ENCODE measurements around the gene PPIE. TPM values are rescaled to one million over a fixed set of nuclear protein-coding genes. Genes with fewer than 3 reads are reported as not detected.

PPIE gene
- total RNA-seq, 1 experiment from 2014 or later = 80.7 TPM

DNA sequence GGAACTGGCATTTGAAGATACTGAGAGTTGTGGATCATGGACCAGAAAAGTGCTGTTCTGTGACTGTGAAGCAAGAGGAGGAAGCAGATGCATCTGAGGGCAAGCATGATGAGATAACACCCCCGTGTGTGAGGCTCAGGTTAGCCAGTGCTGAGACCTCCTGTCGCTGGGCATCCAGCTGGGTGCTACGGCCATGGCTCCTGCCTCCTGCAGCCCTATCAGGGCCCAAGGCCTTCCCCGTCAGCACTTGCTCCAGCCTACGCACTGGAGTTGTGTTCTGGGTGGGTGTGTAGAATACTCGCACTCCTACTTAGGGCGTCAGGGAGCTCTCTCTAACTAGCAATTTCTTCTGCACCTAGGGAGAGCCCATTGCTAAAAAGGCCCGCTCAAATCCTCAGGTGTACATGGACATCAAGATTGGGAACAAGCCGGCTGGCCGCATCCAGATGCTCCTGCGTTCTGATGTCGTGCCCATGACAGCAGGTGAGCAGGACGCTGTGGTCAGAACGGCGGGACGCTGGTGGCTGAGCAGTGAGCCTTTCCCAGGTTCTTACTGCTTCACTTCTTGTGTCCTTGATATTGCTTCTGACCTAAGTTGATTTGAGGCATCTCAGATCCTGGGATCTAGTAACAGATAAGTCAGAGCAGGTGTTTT lies 6.5 kb downstream of the PPIE start:
- Histone ChIP-seq H3K9me3 (no peaks in the 10 kb centered on the region), H3K4me3 (no peak overlapping the region), H3K36me3 (peaks cover 77% of the 10 kb centered on the region), H3K27me3 (no peaks in the 10 kb centered on the region)
- no peak for DNase-seq

DNA sequence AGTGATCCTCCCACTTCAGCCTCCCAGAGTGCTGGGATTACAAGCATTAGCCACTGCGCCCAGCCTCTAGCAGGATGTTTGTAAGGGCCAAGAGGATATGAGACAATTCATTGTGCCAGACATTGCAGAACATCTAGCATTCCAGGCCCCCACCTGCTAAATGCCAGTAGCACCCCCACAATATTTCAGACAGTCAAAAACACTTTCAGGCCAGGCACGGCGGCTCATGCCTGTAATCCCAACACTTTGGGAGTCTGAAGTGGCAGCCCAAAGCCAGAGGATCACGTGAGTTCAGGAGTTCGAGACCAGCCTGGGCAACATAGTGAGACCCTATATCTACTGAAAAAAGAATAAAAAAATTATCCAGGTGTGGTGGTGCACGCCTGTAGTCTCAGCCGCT lies 12.9 kb downstream of the PPIE start:
- H3K9me3 ChIP-seq = no peaks in the 10 kb centered on the region
- no peak for DNase-seq
- H3K36me3 ChIP-seq = peaks cover 73% of the 10 kb centered on the region
- no peak overlapping the region for H3K4me3 ChIP-seq
- H3K27me3 ChIP-seq = no peaks in the 10 kb centered on the region

DNA sequence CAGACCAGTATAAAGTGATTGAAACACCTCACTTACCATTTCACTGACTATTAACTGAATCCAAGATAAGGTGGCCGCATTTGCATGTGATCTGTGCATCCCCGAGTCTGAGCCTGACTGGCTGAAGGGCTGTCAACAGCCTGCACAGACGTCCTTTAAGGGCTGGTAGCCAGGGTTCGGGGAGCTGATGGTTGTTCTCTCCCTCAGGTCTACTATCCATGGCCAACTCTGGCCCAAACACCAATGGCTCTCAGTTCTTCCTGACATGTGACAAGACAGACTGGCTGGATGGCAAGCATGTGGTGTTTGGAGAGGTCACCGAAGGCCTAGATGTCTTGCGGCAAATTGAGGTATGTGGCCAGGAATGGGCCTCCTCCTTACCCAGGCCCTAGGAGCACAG lies 14.0 kb downstream of the PPIE start:
- Histone ChIP-seq H3K9me3 (no peaks in the 10 kb centered on the region), H3K27me3 (no peaks in the 10 kb centered on the region), H3K4me3 (no peak overlapping the region), H3K36me3 (peaks cover 72% of the 10 kb centered on the region)
- no peak for DNase-seq

DNA sequence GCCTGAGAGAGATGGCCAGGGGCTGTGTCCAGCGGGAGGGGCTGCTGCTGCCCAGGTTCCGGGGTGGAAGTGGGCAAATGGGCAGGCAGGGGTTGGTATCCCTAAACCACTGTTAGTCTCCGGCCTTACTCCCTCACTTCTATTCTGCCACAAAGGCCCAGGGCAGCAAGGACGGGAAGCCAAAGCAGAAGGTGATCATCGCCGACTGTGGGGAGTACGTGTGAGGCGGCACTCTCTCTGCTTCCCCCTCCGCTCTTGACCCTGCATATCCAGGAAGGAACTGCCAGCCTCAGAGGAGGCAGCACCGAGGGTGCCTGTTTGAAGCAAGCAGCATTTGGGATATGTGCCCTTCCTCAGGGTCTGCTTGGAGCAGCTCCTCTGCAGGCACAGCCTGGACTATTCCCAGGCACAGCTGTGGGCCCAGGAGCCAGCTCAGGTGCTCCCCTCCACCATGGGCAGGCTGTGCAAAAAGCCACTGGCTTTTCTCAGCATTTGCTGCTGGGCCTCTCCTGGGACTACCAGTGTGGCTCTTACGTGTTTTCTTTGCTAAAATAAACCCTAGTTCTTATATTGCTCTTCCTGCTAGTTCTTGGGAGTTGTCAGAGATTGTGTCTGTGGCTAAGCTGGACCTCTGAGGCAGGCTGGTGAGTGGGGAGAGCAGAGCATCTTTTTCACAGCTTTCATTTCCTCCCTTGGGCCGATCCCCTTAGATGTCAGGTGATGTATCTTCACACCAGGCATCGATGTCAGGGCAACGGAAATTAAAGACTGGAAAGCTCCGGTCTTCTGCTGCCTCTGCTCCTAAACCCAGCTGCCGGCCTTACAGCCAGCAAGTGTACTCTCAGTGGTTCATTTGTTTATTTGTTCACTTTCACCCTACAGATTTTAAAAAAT lies 14.7 kb downstream of the PPIE start:
- Histone ChIP-seq H3K36me3 (peaks cover 65% of the 10 kb centered on the region), H3K9me3 (no peaks in the 10 kb centered on the region), H3K27me3 (no peaks in the 10 kb centered on the region), H3K4me3 (no peak overlapping the region)
- peak; percentile 72 for DNase-seq

DNA sequence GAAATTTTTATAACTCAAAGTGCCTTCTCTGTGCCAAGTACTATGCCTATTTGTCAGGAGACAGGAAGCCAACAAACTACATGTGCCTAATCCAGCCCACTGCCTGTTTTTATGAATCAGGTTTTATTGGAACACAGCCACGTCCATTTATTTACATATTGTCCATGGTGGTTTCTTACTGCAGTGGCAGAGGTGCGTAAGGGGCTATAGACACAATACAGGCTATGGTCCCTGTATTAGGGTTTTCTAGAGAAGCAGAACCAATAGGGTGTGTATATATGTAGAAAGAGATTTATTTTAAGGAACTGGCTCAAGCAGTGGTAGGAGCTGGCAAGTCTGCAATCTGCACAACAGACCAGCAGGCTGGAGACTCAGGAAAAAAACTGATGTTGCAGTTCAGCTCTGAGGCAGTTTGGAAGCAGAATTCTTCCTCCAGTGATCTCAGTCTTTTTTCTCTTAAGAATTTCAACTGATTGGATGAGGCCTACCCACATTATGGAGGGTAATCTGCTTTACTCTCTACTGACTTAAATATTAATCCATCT lies 15.4 kb downstream of the PPIE start:
- H3K36me3 ChIP-seq = peaks cover 64% of the 10 kb centered on the region
- DNase-seq = no peak
- H3K27me3 ChIP-seq = no peaks in the 10 kb centered on the region
- H3K4me3 ChIP-seq = no peak overlapping the region
- H3K9me3 ChIP-seq = no peaks in the 10 kb centered on the region

DNA sequence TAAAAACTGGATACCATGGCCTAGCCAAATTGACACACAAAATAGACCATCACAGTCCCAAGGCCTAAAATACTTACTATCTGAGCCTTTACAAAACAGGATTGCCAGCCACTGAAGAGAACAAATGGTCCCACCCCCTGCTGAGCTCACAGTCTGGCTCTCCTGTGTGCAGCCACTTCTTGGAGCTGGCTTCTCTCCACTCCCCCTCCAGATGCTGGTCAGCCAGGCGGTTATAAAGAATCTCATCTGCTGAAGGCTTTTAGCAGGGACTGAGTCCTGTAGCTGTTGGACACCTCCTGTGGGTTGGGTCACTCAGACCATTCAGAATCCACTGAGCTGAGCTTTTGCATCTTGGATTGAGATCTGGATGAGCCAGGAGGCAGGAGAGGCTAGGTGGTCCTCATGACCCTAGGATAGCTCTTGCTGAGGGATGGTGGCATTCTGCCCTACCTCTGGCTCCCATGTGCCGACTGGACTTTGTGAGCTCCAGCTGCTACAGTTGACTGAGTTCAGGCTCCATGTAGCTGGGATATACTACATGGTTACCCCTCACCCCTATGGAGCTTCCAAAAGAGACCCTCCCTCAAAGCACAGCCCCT lies 16.3 kb downstream of the PPIE start:
- H3K36me3 ChIP-seq = peaks cover 57% of the 10 kb centered on the region
- H3K4me3 ChIP-seq = no peak overlapping the region
- DNase-seq = peak; percentile 38
- no peaks in the 10 kb centered on the region for H3K27me3 ChIP-seq
- H3K9me3 ChIP-seq = no peaks in the 10 kb centered on the region

DNA sequence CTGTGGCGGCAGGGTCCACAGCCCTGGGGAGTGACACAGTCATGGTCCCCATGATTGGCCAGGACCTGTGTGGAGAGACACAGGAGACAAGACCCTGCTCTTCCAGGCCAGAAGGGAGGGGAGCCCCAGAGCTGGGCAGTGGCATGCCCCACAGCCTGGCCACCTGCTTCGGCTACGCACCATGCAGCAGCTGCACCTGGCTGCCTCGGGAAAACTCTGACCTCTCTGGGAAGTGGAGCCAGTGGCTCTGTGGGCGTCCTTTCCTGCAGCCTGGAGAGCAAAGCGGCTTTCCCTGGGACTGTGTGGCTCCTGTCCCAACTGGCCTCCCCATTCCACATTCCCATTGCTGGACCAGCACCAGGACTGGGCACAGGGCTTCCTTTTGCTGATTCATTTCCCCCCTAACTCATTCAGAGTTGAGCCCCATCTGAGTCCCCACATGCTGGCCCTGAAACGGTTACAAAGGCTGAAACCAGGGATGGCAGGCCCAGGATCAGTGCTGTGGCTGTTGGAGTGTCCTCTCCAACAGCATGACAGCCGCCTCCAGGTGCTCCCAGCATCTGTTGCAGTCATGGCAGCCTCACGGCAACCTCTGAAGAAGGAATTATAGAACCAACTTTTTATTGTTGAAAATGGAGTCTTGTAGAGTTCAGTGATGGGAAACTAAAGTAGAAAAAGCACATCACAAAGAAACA lies 17.4 kb downstream of the PPIE start:
- peaks cover 47% of the 10 kb centered on the region for H3K36me3 ChIP-seq
- H3K27me3 ChIP-seq = no peaks in the 10 kb centered on the region
- H3K4me3 ChIP-seq = no peak overlapping the region
- H3K9me3 ChIP-seq = no peaks in the 10 kb centered on the region
- no peak for DNase-seq

DNA sequence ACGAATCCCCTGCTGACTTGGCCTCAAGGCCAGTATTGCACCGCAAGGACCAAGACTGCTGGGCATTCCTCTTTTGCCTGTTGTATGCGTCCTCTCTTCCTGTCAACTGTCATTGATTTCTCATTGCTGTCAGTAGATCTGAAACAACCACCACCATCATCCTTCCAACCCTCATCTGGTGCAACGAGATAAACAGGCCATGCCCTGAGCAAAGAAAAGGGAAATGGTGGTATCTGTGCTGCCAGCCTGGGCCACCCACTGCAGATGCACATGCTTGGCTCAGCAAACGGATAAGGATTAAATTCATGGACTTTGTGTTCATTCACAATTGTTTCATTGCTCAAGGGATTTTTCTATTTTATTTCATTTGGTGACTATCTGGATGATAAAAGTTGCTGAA lies 18.8 kb downstream of the PPIE start:
- Histone ChIP-seq H3K36me3 (peaks cover 33% of the 10 kb centered on the region), H3K4me3 (no peak overlapping the region), H3K9me3 (no peaks in the 10 kb centered on the region), H3K27me3 (no peaks in the 10 kb centered on the region)
- DNase-seq = no peak

DNA sequence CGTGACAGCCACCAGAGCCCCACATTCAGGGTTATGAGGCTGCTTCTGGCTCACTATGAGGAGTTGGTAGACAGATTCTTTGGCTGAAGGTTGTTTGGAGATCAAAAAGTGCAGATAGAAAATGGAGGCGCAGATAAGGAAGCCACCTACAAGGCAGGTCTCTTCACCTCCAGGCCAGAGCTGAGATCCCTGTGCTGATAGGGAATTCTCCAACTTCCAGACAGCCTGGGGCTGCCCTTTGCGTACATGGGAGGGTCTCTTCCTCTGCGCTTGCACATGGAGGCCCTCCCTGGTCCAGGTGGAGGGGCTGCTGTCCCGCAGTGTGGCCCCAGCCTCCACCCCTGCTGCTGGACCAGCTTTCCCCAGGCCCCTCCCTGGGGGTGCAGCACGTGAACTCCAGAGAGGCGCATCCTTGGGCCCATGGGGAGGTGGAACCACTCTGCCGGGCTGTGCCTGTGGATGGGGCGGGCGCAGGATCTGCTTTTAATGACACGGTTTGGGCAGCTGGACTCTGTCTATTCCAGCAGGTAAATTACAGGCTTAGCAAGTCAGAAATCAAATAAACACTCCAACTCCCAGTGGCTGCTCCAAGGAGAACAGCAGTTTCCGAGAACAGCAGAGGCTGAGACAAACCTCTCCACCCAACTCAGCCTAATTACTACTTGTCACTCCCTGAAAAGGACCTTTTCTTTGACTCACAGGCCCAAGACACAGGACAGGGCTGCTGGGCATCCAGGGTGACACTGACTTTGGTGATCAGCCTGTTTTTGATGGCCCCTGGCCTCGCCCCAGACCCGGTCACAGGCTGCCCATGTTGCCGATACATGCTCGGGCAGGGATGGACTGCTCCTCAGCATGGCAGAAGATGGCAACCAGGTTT lies 20.1 kb downstream of the PPIE start:
- peaks cover 21% of the 10 kb centered on the region for H3K36me3 ChIP-seq
- H3K27me3 ChIP-seq = no peaks in the 10 kb centered on the region
- no peak overlapping the region for H3K4me3 ChIP-seq
- H3K9me3 ChIP-seq = no peaks in the 10 kb centered on the region
- no peak for DNase-seq

DNA sequence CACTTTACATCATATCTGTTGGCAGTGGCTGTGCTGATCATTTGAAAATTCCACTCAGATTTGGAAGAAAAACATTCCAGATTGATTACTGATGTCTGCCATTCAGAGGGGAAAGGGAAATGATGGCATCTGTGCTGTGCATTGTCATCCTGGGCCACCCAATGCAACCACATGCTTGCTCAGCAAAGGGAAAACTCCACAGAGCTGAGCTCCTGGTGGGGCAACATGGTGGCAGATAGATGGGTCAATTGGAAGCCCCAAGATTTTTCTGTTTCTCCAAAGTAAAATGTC lies 20.7 kb downstream of the PPIE start:
- no peaks in the 10 kb centered on the region for H3K27me3 ChIP-seq
- H3K36me3 ChIP-seq = peaks cover 21% of the 10 kb centered on the region
- no peak for DNase-seq
- H3K4me3 ChIP-seq = no peak overlapping the region
- no peaks in the 10 kb centered on the region for H3K9me3 ChIP-seq

DNA sequence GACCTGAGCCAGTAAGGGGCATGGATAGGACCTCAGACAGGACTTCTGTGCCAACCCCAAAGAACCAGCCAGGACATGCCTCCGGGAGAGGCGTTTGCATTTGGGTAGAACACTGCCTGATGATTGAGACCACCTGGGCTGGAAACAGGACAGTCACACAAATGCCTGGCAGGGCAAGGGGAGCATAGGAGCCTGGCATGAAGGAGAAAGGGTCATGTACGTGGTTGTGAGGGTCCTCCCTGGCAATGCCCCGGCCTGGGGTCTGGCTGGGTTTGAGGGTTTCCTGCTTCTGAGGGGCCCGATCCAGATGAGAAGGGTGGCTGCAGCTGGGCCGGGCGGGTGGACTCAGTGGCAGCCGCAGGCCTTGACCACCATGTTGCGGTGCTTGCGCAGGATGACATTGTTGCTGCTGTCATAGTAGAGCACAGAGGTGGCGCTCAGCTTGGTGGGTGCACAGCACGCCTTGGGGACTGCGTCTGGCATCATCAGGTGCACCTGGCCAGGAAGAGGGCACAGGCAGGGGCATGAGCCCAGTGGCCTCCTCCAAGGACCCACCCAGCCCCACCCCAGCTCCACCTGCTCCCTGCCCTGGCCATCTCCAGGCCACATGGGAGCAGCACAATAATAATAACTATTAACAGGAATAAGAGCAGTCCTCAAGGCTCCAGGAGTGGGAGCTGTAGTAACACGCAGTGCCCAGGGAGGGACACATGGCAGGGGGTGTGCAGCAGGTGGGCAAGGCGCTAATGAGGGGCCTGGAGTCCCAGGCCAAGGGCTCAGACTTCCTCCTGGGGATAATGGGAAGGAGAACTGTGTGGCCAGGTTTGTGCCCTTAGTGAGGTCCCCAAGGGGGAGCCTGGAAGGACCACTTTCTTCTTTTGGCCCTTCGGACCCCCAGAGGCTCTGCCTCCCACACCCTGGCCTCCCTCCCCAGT lies 21.7 kb downstream of the PPIE start:
- Histone ChIP-seq H3K4me3 (no peak overlapping the region), H3K27me3 (no peaks in the 10 kb centered on the region), H3K36me3 (peaks cover 11% of the 10 kb centered on the region), H3K9me3 (no peaks in the 10 kb centered on the region)
- no peak for DNase-seq

DNA sequence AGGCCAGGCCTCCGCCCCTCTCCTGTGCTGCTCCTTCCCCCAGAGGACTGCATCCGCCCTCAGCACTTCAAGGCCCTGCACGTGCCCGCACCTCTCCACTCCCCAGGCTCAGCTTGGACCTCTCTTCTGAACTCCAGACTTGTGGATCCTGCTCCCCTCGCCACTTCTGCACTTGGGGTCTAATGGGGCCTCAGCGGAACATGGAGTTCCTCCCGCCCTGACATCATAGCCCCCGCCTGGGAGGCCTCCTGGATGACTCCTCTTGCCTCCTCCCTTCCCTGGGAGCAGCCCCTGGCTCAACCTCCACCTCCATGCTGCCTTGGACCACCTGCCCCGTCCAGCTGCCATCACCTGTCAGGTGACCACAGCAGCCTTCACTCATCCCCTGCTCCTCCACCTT lies 22.3 kb downstream of the PPIE start:
- H3K27me3 ChIP-seq = no peaks in the 10 kb centered on the region
- DNase-seq = no peak
- H3K36me3 ChIP-seq = peaks cover 4% of the 10 kb centered on the region
- no peaks in the 10 kb centered on the region for H3K9me3 ChIP-seq
- H3K4me3 ChIP-seq = no peak overlapping the region

DNA sequence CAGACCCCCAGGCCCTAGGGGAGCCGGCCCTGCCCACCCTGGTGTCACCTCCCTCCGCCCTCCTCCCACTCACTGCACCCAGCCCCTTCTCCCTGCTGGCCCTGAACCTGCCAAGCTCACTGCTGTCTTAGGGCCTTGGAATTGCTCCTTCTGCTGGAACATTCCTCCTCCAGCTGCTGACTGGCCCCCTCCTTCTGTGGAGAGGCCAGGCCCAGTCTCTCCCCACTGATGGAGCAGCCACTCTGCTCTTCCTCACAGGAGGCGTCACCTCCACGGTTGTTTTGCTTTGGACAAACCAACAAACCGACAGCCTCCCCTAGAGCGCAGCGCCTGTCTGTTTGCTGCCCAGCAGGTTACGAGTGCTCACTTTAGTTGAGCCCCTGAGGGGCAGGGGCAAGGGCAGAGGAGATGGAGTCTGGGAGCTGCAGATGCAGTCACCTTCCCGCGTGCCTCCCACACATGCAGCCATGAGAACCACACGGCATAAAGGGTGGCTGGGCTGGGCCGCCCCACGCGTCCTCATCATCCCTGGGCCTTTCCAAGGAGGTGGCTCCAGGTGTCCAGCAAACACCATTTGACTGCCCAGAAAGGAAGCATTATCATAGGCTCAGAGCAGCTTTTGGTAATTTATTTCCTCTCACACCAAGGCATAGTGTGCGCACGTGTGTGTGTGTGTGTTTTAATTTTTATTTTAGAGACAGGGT lies 23.0 kb downstream of the PPIE start:
- H3K4me3 ChIP-seq = no peak overlapping the region
- H3K27me3 ChIP-seq = no peaks in the 10 kb centered on the region
- no peaks in the 10 kb centered on the region for H3K9me3 ChIP-seq
- no peak for DNase-seq
- peaks cover 1% of the 10 kb centered on the region for H3K36me3 ChIP-seq

DNA sequence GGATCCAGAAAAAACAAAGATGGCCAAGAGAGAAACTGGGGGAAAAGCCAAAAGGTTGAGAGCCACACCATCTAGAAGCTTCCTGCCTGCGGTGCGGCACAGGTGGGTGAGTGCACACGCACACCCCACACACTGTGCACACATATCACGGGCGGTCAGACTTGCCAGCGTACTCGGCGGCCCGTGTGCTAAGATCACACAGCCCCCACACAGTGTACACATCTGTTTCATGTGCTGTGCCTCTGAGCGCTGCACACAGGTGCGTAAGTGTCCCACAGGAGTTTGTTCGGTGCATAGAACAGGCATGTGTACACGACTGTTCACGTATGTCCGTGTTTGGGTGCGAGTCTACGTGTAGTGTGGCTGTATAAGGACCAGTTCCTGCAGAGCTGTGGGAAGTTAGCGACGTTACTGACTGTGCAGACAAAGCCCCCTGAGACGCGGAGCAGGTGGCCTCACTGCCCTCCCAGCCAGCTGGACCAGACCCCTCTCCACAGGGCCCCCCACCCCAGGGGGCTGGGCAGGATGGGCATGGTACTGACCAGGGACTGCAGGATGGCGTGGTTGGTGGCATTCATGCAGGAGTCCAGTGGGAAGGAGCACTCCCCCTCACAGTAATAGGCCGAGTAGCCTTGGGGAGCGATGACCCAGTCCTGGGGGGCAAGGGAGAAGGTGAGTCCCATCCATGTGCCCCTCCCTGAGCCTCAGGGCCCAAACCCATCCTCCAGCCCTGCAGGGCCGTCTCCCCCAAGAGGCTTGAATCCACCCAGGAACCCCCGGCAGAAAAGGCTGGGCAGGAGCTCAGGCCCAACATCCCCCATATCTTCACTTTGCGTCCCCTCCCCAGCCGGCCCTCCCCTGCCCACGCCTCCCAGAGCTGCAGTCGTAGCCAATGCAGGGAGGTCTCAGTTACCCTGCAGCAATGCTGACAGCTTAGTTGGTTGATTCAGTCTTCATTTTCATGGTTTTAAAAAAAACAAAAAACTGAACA lies 24.2 kb downstream of the PPIE start:
- no peak overlapping the region for H3K4me3 ChIP-seq
- H3K27me3 ChIP-seq = no peaks in the 10 kb centered on the region
- no peaks in the 10 kb centered on the region; the same call in 1 of the 2 replicates for H3K36me3 ChIP-seq
- DNase-seq = no peak
- H3K9me3 ChIP-seq = no peaks in the 10 kb centered on the region

Measured in MG63 (cell line).